HepG2 (cell line): ENCODE measurements around the gene PKMYT1. TPM values are rescaled to one million over a fixed set of nuclear protein-coding genes. Genes with fewer than 3 reads are reported as not detected.

Experiments
- AGO1 ChIP-seq: fragments of 200-400 bp; formaldehyde crosslinking; IDR thresholded peaks from 2 replicates; pipeline ENCODE4 v1.6.1; 2017; ENCODE audit warnings: mild to moderate bottlenecking, low read depth, low read length, moderate library complexity; ENCODE audit not compliant: poor library complexity, severe bottlenecking
- CBX2 ChIP-seq, 2 experiments: fragments of 200-600 bp in 1 of 2; sonication (generic); formaldehyde crosslinking in 1 of 2; IDR thresholded peaks; 2 replicates each; pipeline versions ENCODE4 v1.7.0 to v1.8.1; 2018 to 2022; ENCODE audit warnings: low read depth in 2 of 2, low read length in 1 of 2, mild to moderate bottlenecking in 1 of 2, missing genetic modification reagents in 1 of 2
- ELF3 ChIP-seq: IDR thresholded peaks from 2 replicates; pipeline ENCODE4 v1.6.1; 2016; ENCODE audit warnings: missing genetic modification reagents, missing compliant biosample characterization
- ETV6 ChIP-seq: sonication (generic); formaldehyde crosslinking; conservative IDR thresholded peaks from 2 replicates; pipeline ENCODE4 v1.4.0; 2020; ENCODE audit warnings: missing genetic modification reagents
- FOXA3 ChIP-seq: IDR thresholded peaks from 2 replicates; pipeline ENCODE4 v1.6.1; 2016; ENCODE audit warnings: missing genetic modification reagents, missing compliant biosample characterization
- FOXC1 ChIP-seq: sonication (generic); formaldehyde crosslinking; IDR thresholded peaks from 2 replicates; pipeline ENCODE4 v1.8.0; 2022; ENCODE audit warnings: mild to moderate bottlenecking, missing genetic modification reagents, borderline replicate concordance
- GLI4 ChIP-seq: sonication (generic); formaldehyde crosslinking; IDR thresholded peaks from 2 replicates; pipeline ENCODE4 v1.5.1; 2020; ENCODE audit warnings: missing genetic modification reagents, mild to moderate bottlenecking, moderate library complexity, borderline replicate concordance
- GTF2F1 ChIP-seq: fragments of 150-350 bp; IDR thresholded peaks from 2 replicates; pipeline ENCODE4 v1.6.1; 2014; ENCODE audit warnings: low read length
- HNRNPH1 ChIP-seq: fragments of 200-400 bp; formaldehyde crosslinking; optimal IDR thresholded peaks from 2 replicates; pipeline ENCODE3; 2017; ENCODE audit warnings: mild to moderate bottlenecking, low read depth, low read length
- HOXA3 ChIP-seq: sonication (generic); formaldehyde crosslinking; IDR thresholded peaks from 2 replicates; pipeline ENCODE4 v1.5.0; 2020; ENCODE audit warnings: missing genetic modification reagents
- KLF9 ChIP-seq: IDR thresholded peaks from 2 replicates; pipeline ENCODE4 v1.6.1; 2016; ENCODE audit warnings: low read depth
- MEIS2 ChIP-seq: sonication (generic); formaldehyde crosslinking; IDR thresholded peaks from 2 replicates; pipeline ENCODE4 v1.9.0; 2021; ENCODE audit warnings: mild to moderate bottlenecking, missing genetic modification reagents
- PAX8 ChIP-seq: sonication (generic); formaldehyde crosslinking; IDR thresholded peaks from 2 replicates; pipeline ENCODE4 v1.8.0; 2022; ENCODE audit warnings: mild to moderate bottlenecking, missing genetic modification reagents, borderline replicate concordance
- ZBTB34 ChIP-seq: sonication (generic); formaldehyde crosslinking; IDR thresholded peaks from 2 replicates; pipeline ENCODE4 v1.8.0; 2022; ENCODE audit warnings: mild to moderate bottlenecking, missing genetic modification reagents
- ZBTB37 ChIP-seq: sonication (generic); formaldehyde crosslinking; IDR thresholded peaks from 2 replicates; pipeline ENCODE4 v1.4.0; 2020; ENCODE audit warnings: mild to moderate bottlenecking, missing genetic modification reagents
- ZNF10 ChIP-seq: sonication (generic); formaldehyde crosslinking; IDR thresholded peaks from 2 replicates; pipeline ENCODE4 v1.4.0; 2020; ENCODE audit warnings: mild to moderate bottlenecking, low read depth, missing genetic modification reagents, borderline replicate concordance
- ZNF713 ChIP-seq: sonication (generic); formaldehyde crosslinking; IDR thresholded peaks from 2 replicates; pipeline ENCODE4 v1.4.0; 2020; ENCODE audit warnings: mild to moderate bottlenecking, missing genetic modification reagents
- ZNF800 ChIP-seq: sonication (generic); formaldehyde crosslinking; IDR thresholded peaks from 2 replicates; pipeline ENCODE4 v1.4.0; 2020; ENCODE audit warnings: missing genetic modification reagents
- polyA plus RNA-seq, 8 experiments: library from polyadenylated mRNA; depleted of rRNA in 3 of 8; stranded (reverse) in 7 of 8; unstranded in 1 of 8; fragments of >200 nt; fragmentation: Illumina TruSeq in 4 of 8; extraction: Trizol in 4 of 8; gene quantifications; 2 replicates each; pipeline versions ENCODE4 v1.2.1 to v1.2.3, GENCODE V29; 2011 to 2016; ENCODE audit warnings: low read depth in 4 of 8, missing spikeins in 1 of 8, mixed read lengths in 1 of 8; ENCODE audit not compliant: insufficient read depth in 1 of 8
- total RNA-seq, 5 experiments: library from RNA; depleted of rRNA; stranded (reverse); fragments of >200 nt; fragmentation: Illumina TruSeq; extraction: Trizol; gene quantifications; 2 replicates each; pipeline ENCODE4 v1.2.3, GENCODE V29; 2016; ENCODE audit warnings: low read depth in 1 of 5
- TF ChIP-seq, protein P1 (sequence below): IDR thresholded peaks from 2 replicates; pipeline ENCODE4 v1.6.1; 2016
- TF ChIP-seq, protein P2 (sequence below): sonication (generic); formaldehyde crosslinking; IDR thresholded peaks from 2 replicates; pipeline ENCODE4 v1.5.0; 2020; ENCODE audit warnings: mild to moderate bottlenecking, missing genetic modification reagents

Gene PKMYT1
- total and polyA plus RNA-seq, 2 of the 13 experiments (the other 11 are each of a cell fraction or from before 2014, with no cell fraction given) = 7.0 to 27.8 TPM

GRCh38 chr16:2968738-2969544 lies 11.3 kb downstream of the PKMYT1 start, which contains the start of gene PAQR4 (continued):
- TF ChIP-seq KLF9 (CRISPR knock-in tag) (0 out of 2 replicates have a peak, but pooled peaks have one; percentile 30), AGO1 (no peak), ELF3 (CRISPR knock-in tag) (peak; percentile 84), ZNF800 (peak; percentile 94), ZNF10 (no peak), GTF2F1 (no peak), FOXC1 (CRISPR knock-in tag) (peak; percentile 89; the same call in 1 of the 2 replicates), ZBTB37 (CRISPR knock-in tag) (peak; percentile 77; the same call in 1 of the 2 replicates), ZBTB34 (CRISPR knock-in tag) (peak; percentile 73; the same call in 1 of the 2 replicates), MEIS2 (peak; percentile 81), HOXA3 (CRISPR knock-in tag) (peak; percentile 75), PAX8 (CRISPR knock-in tag) (peak; percentile 86; the same call in 1 of the 2 replicates), ETV6 (CRISPR knock-in tag) (peak; percentile 96), ZNF713 (CRISPR knock-in tag) (0 out of 2 replicates have a peak, but pooled peaks have one; percentile 97), GLI4 (CRISPR knock-in tag) (peak; percentile 98), FOXA3 (CRISPR knock-in tag) (peak; percentile 46; the same call in 1 of the 2 replicates), CBX2 (IDR thresholded peaks at IDR 0.05; ENCODE audit: low read depth, low read length) (no peak), CBX2 (CRISPR knock-in tag; IDR thresholded peaks at IDR 0.05; ENCODE audit: low read depth) (no peak), HNRNPH1 (no peak)
- TF ChIP-seq, protein P1, sequence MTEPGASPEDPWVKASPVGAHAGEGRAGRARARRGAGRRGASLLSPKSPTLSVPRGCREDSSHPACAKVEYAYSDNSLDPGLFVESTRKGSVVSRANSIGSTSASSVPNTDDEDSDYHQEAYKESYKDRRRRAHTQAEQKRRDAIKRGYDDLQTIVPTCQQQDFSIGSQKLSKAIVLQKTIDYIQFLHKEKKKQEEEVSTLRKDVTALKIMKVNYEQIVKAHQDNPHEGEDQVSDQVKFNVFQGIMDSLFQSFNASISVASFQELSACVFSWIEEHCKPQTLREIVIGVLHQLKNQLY (CRISPR knock-in tag) = 0 out of 2 replicates have a peak, but pooled peaks have one; percentile 44
- TF ChIP-seq, protein P2, sequence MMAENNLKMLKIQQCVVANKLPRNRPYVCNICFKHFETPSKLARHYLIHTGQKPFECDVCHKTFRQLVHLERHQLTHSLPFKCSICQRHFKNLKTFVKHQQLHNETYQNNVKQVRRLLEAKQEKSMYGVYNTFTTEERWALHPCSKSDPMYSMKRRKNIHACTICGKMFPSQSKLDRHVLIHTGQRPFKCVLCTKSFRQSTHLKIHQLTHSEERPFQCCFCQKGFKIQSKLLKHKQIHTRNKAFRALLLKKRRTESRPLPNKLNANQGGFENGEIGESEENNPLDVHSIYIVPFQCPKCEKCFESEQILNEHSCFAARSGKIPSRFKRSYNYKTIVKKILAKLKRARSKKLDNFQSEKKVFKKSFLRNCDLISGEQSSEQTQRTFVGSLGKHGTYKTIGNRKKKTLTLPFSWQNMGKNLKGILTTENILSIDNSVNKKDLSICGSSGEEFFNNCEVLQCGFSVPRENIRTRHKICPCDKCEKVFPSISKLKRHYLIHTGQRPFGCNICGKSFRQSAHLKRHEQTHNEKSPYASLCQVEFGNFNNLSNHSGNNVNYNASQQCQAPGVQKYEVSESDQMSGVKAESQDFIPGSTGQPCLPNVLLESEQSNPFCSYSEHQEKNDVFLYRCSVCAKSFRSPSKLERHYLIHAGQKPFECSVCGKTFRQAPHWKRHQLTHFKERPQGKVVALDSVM (CRISPR knock-in tag) = peak; percentile 59; the same call in 1 of the 2 replicates
